Measurements from ENCODE around the gene MGAT2. TPM values are rescaled to one million over a fixed set of nuclear protein-coding genes. Genes with fewer than 3 reads are reported as not detected.

The MGAT2 gene
- total RNA-seq, 1 experiment from 2014 or later = 22.9 TPM

GRCh38 chr14:49619730-49620129 lies 869 bp upstream of the MGAT2 start:
- Histone ChIP-seq H3K27me3 (ENCODE audit: insufficient read depth, low read length) (no peaks in the 10 kb centered on the region), H3K9ac (ENCODE audit: low read length) (peak overlapping the region; percentile 94), H2AFZ (ENCODE audit: low read depth, low read length, poor library complexity, severe bottlenecking) (no peak overlapping the region), H3K4me3 (replicated peaks in 1 of 2; ENCODE audit: low read depth in 1 of 2, low read length in 2 of 2) (peak overlapping the region; percentile 82 to 96), H4K20me1 (ENCODE audit: insufficient read depth) (0 out of 2 replicates have a peak, but pooled peaks cover 4% of the 10 kb centered on the region), H3K36me3 (ENCODE audit: control insufficient read depth in 1 of 2, insufficient read depth in 2 of 2, low read length in 2 of 2) (peaks cover 8 to 17% of the 10 kb centered on the region in 2 experiments; a peak in 3 of 4 replicates), H3K4me2 (ENCODE audit: low read length) (peak overlapping the region; percentile 74), H3K27ac (ENCODE audit: low read depth, low read length) (peak overlapping the region; percentile 86), H3K9me2 (ENCODE audit: insufficient read depth) (no peaks in the 10 kb centered on the region), H3K9me3 (ENCODE audit: control insufficient read depth in 1 of 2, insufficient read depth in 1 of 2, low read depth in 1 of 2, low read length in 2 of 2) (no peaks in the 10 kb centered on the region), H3K4me1 (ENCODE audit: control insufficient read depth in 1 of 2, insufficient read depth in 2 of 2, low read length in 2 of 2) (peaks cover 8 to 41% of the 10 kb centered on the region in 2 experiments; a peak in 3 of 4 replicates), H3K79me2 (ENCODE audit: insufficient read depth, low read length) (peaks cover 67% of the 10 kb centered on the region)
- RAD21 ChIA-PET (ENCODE audit: low non-redundant PET in 1 of 2, low total read pairs in 2 of 2, uncharacterized antibody in 2 of 2, unreplicated experiment in 2 of 2) = interaction anchor here (0.7 to 2.1 kb wide), 2 partner anchors 14 to 249 kb away, joined by 3 to 5 read pairs; no protein-coding TSS in a partner anchor
- CTCF ChIA-PET = interaction anchor here (0.7 to 1.7 kb wide), 6 partner anchors 13 to 233 kb away, joined by 3 to 12 read pairs (median 3); partner anchors contain the start of genes LRR1, NEMF and RPS29
- TF ChIP-seq MAX (IDR thresholded peaks at IDR 0.05) (no peak), FOSL1 (IDR thresholded peaks at IDR 0.05; ENCODE audit: low read depth) (no peak), ELF1 (IDR thresholded peaks at IDR 0.05; ENCODE audit: borderline replicate concordance, low read depth) (no peak), SIN3A (IDR thresholded peaks at IDR 0.05; ENCODE audit: low read depth) (no peak), JUND (IDR thresholded peaks at IDR 0.05) (no peak), POLR2A (IDR thresholded peaks at IDR 0.05; ENCODE audit: borderline replicate concordance, extremely low read depth, insufficient read depth, insufficient read length) (no peak), SRF (IDR thresholded peaks at IDR 0.05; ENCODE audit: low read depth) (no peak), POLR2AphosphoS5 (IDR thresholded peaks at IDR 0.05; ENCODE audit: low read depth, low read length) (no peak), CEBPB (IDR thresholded peaks at IDR 0.05; ENCODE audit: low read depth) (no peak), REST (IDR thresholded peaks at IDR 0.05; ENCODE audit: low read depth) (no peak), CTCF (IDR thresholded peaks at IDR 0.05 in 2 of 3, conservative IDR thresholded peaks at IDR 0.05 in 1 of 3; ENCODE audit: borderline replicate concordance in 1 of 3, insufficient read depth in 1 of 3, low read depth in 2 of 3, low read length in 2 of 3) (no peak), CBX3 (IDR thresholded peaks at IDR 0.05; ENCODE audit: low read depth) (no peak), RAD21 (IDR thresholded peaks at IDR 0.05; ENCODE audit: low read depth) (no peak), EZH2phosphoT487 (IDR thresholded peaks at IDR 0.05; ENCODE audit: borderline replicate concordance) (no peak), YY1 (IDR thresholded peaks at IDR 0.05; ENCODE audit: extremely low read depth, insufficient replicate concordance, low read depth, low read length) (no peak), ZBTB33 (IDR thresholded peaks at IDR 0.05; ENCODE audit: extremely low read depth, insufficient replicate concordance, low read length) (no peak), ZFX (IDR thresholded peaks at IDR 0.05) (no peak), ZNF274 (IDR thresholded peaks at IDR 0.05; ENCODE audit: low read depth, low read length) (no peak), SP1 (IDR thresholded peaks at IDR 0.05; ENCODE audit: low read depth) (no peak), EGR1 (IDR thresholded peaks at IDR 0.05; ENCODE audit: low read depth) (no peak)
- POLR2A ChIA-PET = interaction anchor here (0.7 to 2.3 kb wide), 9 partner anchors 8 to 66 kb away, joined by 4 to 17 read pairs (median 7); partner anchors contain the start of genes DNAAF2, LRR1 and RPS29
- DNase-seq (ENCODE audit: low read depth, low spot score) (no peak), ATAC-seq (no peak)
- BruUV-seq (replicated peaks) = TSS peak; percentile 72
- intact Hi-C loops (cut with micrococcal nuclease) = loop anchor here (5.0 kb wide), 1 partner anchor 498 kb away; the partner anchor contains the start of gene VCPKMT
